ENCODE measurements around the gene DAAM2. TPM values are rescaled to one million over a fixed set of nuclear protein-coding genes. Genes with fewer than 3 reads are reported as not detected.

The DAAM2 gene
- total and polyA plus RNA-seq, 9 of the 15 experiments (the other 6 are each of a cell fraction or from before 2014, with no cell fraction given): 0.01 to 0.07 TPM; not detected in 7

DNA sequence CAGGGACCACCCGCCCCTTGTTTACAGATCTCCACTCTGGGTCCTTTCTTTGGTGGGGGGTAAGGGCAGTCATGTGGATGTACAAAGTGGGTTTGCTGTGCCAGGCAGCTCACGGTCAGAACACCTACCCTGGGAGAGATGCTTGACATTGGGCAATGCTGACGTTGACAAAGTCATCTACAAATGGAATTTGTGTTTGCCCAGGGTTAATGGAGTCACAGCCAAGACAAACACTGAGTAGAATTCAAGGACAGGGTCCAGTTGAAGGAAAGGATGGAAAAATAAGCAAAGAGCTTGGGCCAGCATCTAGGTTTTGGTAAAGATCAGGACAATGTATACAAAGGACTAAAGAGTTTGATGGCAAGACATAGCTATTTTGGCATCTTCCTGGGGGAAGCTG is 87.4 kb downstream of the DAAM2 start (continued):
- TF ChIP-seq, protein P1, sequence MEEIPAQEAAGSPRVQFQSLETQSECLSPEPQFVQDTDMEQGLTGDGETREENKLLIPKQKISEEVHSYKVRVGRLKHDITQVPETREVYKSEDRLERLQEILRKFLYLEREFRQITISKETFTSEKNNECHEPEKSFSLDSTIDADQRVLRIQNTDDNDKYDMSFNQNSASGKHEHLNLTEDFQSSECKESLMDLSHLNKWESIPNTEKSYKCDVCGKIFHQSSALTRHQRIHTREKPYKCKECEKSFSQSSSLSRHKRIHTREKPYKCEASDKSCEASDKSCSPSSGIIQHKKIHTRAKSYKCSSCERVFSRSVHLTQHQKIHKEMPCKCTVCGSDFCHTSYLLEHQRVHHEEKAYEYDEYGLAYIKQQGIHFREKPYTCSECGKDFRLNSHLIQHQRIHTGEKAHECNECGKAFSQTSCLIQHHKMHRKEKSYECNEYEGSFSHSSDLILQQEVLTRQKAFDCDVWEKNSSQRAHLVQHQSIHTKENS (CRISPR knock-in tag; IDR thresholded peaks at IDR 0.05): no peak
- TF ChIP-seq MCM2 (IDR thresholded peaks at IDR 0.05; ENCODE audit: low read depth) (no peak), CHD1 (IDR thresholded peaks at IDR 0.05; ENCODE audit: low read length) (no peak), MEIS2 (IDR thresholded peaks at IDR 0.05; ENCODE audit: partially characterized antibody) (no peak), DMBX1 (CRISPR knock-in tag; IDR thresholded peaks at IDR 0.05; ENCODE audit: borderline replicate concordance) (no peak), RBFOX2 (IDR thresholded peaks at IDR 0.05; ENCODE audit: low read depth, low read length) (no peak), EGR1 (conservative IDR thresholded peaks at IDR 0.05) (no peak)
- TF ChIP-seq, protein P2, sequence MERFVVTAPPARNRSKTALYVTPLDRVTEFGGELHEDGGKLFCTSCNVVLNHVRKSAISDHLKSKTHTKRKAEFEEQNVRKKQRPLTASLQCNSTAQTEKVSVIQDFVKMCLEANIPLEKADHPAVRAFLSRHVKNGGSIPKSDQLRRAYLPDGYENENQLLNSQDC (CRISPR knock-in tag; IDR thresholded peaks at IDR 0.05): no peak

DNA sequence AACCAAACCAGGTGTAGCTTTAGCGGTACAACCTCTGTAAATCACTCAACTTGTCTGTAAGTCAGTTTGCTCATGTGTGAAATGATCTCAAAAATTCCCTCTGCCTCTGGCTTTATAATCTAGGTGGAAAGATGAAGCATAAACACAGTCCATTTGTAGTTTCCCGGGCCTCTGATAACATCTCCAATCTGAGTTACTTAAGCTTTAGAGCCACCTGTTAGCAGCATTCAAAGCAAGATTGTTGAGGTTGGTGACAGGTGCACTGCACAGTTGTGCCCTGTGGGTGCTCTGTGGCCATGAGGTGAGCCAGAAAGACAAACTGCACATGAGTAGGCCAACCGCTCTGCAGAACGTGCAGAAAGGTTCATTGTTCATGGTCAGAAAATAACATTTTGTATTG is 88.4 kb downstream of the DAAM2 start:
- DNase-seq (ENCODE audit: extremely low read depth in 1 of 4, low spot score in 3 of 4) (no peak), ATAC-seq (no peak), FAIRE-seq (no peak)
- no peak overlapping the region for H3K4me3 ChIP-seq
- H3K9me1 ChIP-seq (ENCODE audit: control insufficient read depth, insufficient read depth, low read length): no peaks in the 10 kb centered on the region
- 4% methylated on average over 4 of the region's 4 CpGs for WGBS (ENCODE audit: insufficient coverage, low coverage, missing lambda C conversion rate)
- H3K4me2 ChIP-seq (ENCODE audit: insufficient read depth, low read length): no peak overlapping the region
- TF ChIP-seq ZNF121 (CRISPR knock-in tag; conservative IDR thresholded peaks at IDR 0.05): no peak
- TF ChIP-seq ZNF551 (CRISPR knock-in tag; IDR thresholded peaks at IDR 0.05): no peak
- no peak for TF ChIP-seq KDM5B (IDR thresholded peaks at IDR 0.05; ENCODE audit: insufficient replicate concordance, low read depth, low read length)
- no peak for TF ChIP-seq CREBBP (IDR thresholded peaks at IDR 0.05; ENCODE audit: low read depth, low read length)
- no peak for TF ChIP-seq ZNF830 (CRISPR knock-in tag; IDR thresholded peaks at IDR 0.05)
- no peak for TF ChIP-seq ZNF133 (CRISPR knock-in tag; IDR thresholded peaks at IDR 0.05)
- TF ChIP-seq, protein P3, sequence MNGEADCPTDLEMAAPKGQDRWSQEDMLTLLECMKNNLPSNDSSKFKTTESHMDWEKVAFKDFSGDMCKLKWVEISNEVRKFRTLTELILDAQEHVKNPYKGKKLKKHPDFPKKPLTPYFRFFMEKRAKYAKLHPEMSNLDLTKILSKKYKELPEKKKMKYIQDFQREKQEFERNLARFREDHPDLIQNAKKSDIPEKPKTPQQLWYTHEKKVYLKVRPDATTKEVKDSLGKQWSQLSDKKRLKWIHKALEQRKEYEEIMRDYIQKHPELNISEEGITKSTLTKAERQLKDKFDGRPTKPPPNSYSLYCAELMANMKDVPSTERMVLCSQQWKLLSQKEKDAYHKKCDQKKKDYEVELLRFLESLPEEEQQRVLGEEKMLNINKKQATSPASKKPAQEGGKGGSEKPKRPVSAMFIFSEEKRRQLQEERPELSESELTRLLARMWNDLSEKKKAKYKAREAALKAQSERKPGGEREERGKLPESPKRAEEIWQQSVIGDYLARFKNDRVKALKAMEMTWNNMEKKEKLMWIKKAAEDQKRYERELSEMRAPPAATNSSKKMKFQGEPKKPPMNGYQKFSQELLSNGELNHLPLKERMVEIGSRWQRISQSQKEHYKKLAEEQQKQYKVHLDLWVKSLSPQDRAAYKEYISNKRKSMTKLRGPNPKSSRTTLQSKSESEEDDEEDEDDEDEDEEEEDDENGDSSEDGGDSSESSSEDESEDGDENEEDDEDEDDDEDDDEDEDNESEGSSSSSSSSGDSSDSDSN (IDR thresholded peaks at IDR 0.05; ENCODE audit: borderline replicate concordance in 1 of 2, low read depth in 2 of 2, low read length in 2 of 2): no peak
- TF ChIP-seq C11orf30 (IDR thresholded peaks at IDR 0.05; ENCODE audit: low read depth): no peak
- no peak for TF ChIP-seq CHD1 (IDR thresholded peaks at IDR 0.05; ENCODE audit: low read length)
- TF ChIP-seq ZNF668 (CRISPR knock-in tag; IDR thresholded peaks at IDR 0.05): no peak
- TF ChIP-seq MYC (IDR thresholded peaks at IDR 0.05; ENCODE audit: low read depth, low read length): no peak
- no peak for TF ChIP-seq MYC (CRISPR knock-in tag; IDR thresholded peaks at IDR 0.05; ENCODE audit: borderline replicate concordance, low read depth)
- no peak for TF ChIP-seq PHB2 (IDR thresholded peaks at IDR 0.05; ENCODE audit: low read depth)
- TF ChIP-seq IFI16 (CRISPR knock-in tag; IDR thresholded peaks at IDR 0.05): no peak
- CTCF ChIA-PET (ENCODE audit: low intra/inter-chr PET ratio): no interaction called here
- H4K20me1 ChIP-seq (replicated peaks; ENCODE audit: control insufficient read depth, insufficient read depth, low read length): peaks cover 5% of the 10 kb centered on the region; the same call in 1 of the 2 replicates
- in situ Hi-C loops (cut with MboI): no loop called here
- no peaks in the 10 kb centered on the region for H3K79me2 ChIP-seq (ENCODE audit: control insufficient read depth, insufficient read depth, low read length)
- H3K36me3 ChIP-seq (ENCODE audit: control insufficient read depth, insufficient read depth, low read length): no peaks in the 10 kb centered on the region
- no peak overlapping the region for H2AFZ ChIP-seq (ENCODE audit: low read depth, low read length)
- H3K9ac ChIP-seq (ENCODE audit: insufficient read depth in 1 of 2, low read depth in 2 of 2, low read length in 2 of 2): no peak overlapping the region
- intact Hi-C loops (cut with micrococcal nuclease): no loop called here
- POLR2A ChIA-PET: interaction anchor here (0.6 to 1.0 kb wide), 2 partner anchors 617 to 847 kb away, joined by 3 read pairs; no protein-coding TSS in a partner anchor
- no TSS peak for BruUV-seq (replicated peaks)
- no peaks in the 10 kb centered on the region for H3K9me3 ChIP-seq (replicated peaks; ENCODE audit: control insufficient read depth, insufficient read depth, low read depth, low read length)
- H3K27ac ChIP-seq (ENCODE audit: extremely low read depth, low read depth, low read length): no peak overlapping the region
- no peaks in the 10 kb centered on the region for H3K4me1 ChIP-seq (replicated peaks in 1 of 2; ENCODE audit: control insufficient read depth in 2 of 2, insufficient read depth in 2 of 2, low read length in 2 of 2)
- peaks cover 2 to 14% of the 10 kb centered on the region in 2 experiments; a peak in 3 of 5 replicates for H3K27me3 ChIP-seq (ENCODE audit: control insufficient read depth in 2 of 2, insufficient read depth in 2 of 2, low read length in 2 of 2)
